HG02798 (cell line): ENCODE measurements around the gene GLYATL3.

ENCODE experiments used
- ATAC-seq: cut with Tn5 transposase; IDR thresholded peaks from one replicate; pipeline ENCODE4 v1.9.1; 2021; ENCODE audit warnings: mild to moderate bottlenecking; ENCODE audit not compliant: unreplicated experiment, poor library complexity

Gene GLYATL3

GRCh38 chr6:49543087-49543858 lies 43.5 kb downstream of the GLYATL3 start:
- no peak for ATAC-seq

GRCh38 chr6:49546331-49546730 lies 46.6 kb downstream of the GLYATL3 start:
- no peak for ATAC-seq

GRCh38 chr6:49548613-49549304 lies 49.0 kb downstream of the GLYATL3 start:
- ATAC-seq, result no peak

- ATAC-seq, result no peak
These were observed 50.2 kb downstream of the GLYATL3 start for GRCh38 chr6:49549691-49550491.

GRCh38 chr6:49550492-49551077 lies 50.9 kb downstream of the GLYATL3 start, which contains the start of gene C6orf141:
Gene C6orf141, plus strand, starts transcription at chr6:49550668. Its CDS starts 125 bp downstream, at chr6:49550793.
- ATAC-seq, result peak; percentile 75

GRCh38 chr6:49551078-49551865 lies 51.5 kb downstream of the GLYATL3 start:
- peak; percentile 42 for ATAC-seq

GRCh38 chr6:49551866-49552129 lies 52.1 kb downstream of the GLYATL3 start:
- ATAC-seq, result peak; percentile 62

- no peak for ATAC-seq
These were observed 52.9 kb downstream of the GLYATL3 start for GRCh38 chr6:49552596-49552995.

GRCh38 chr6:49553384-49553783 lies 53.7 kb downstream of the GLYATL3 start:
- no peak for ATAC-seq

GRCh38 chr6:49555951-49556350 lies 56.2 kb downstream of the GLYATL3 start:
- no peak for ATAC-seq

GRCh38 chr6:49556429-49556837 lies 56.7 kb downstream of the GLYATL3 start:
- ATAC-seq, result no peak

- ATAC-seq, result no peak
These were observed 57.5 kb downstream of the GLYATL3 start for GRCh38 chr6:49557177-49557576.

GRCh38 chr6:49558238-49558637 lies 58.5 kb downstream of the GLYATL3 start:
- ATAC-seq, result no peak

- ATAC-seq, result no peak
These were observed 63.5 kb downstream of the GLYATL3 start for GRCh38 chr6:49563006-49563886.

- no peak for ATAC-seq
These were observed 64.8 kb downstream of the GLYATL3 start for GRCh38 chr6:49564552-49564951.

- no peak for ATAC-seq
These were observed 65.5 kb downstream of the GLYATL3 start for GRCh38 chr6:49565261-49565660.

- no peak for ATAC-seq
These were observed 66.1 kb downstream of the GLYATL3 start for GRCh38 chr6:49565855-49566254.

- no peak for ATAC-seq
These were observed 70.9 kb downstream of the GLYATL3 start for GRCh38 chr6:49570474-49571079.

- ATAC-seq, result no peak
These were observed 76.9 kb downstream of the GLYATL3 start for GRCh38 chr6:49576618-49577017.
